Upper lobe of right lung (tissue), 1 donor: Measurements from ENCODE around the gene FANCE. TPM values are rescaled to one million over a fixed set of nuclear protein-coding genes. Genes with fewer than 3 reads are reported as not detected.
A peak's percentile ranks its signal among the peaks of the same experiment; 100 is the strongest.
"Not testable (repeated sequence)": the region's sequence is repeated elsewhere in the genome, so short reads cannot be mapped to it uniquely, and the experiment has no call there.

ENCODE experiments used
- ATAC-seq: fragments of 200-7000 bp; cut with Tn5 transposase; one replicate; pipeline ENCODE4 v1.9.1; 2020; ENCODE audit warnings: mild to moderate bottlenecking, moderate library complexity
- DNase-seq: peaks from one replicate; pipeline ENCODE4 v3.0.0-alpha.2; 2020
- H3K27ac ChIP-seq: fragments of 200-600 bp; one replicate; pipeline ENCODE4 v1.8.0; 2022
- H3K27me3 ChIP-seq: fragments of 200-600 bp; one replicate; pipeline ENCODE4 v1.8.0; 2022; ENCODE audit warnings: mild to moderate bottlenecking
- H3K36me3 ChIP-seq: fragments of 200-600 bp; one replicate; pipeline ENCODE4 v1.8.0; 2022
- H3K4me1 ChIP-seq: fragments of 200-600 bp; one replicate; pipeline ENCODE4 v1.8.0; 2022
- H3K4me3 ChIP-seq: fragments of 200-600 bp; one replicate; pipeline ENCODE4 v1.8.0; 2022; ENCODE audit warnings: mild to moderate bottlenecking
- H3K9me3 ChIP-seq: fragments of 200-600 bp; one replicate; pipeline ENCODE4 v1.8.0; 2022
- CTCF ChIP-seq: fragments of 200-600 bp; IDR thresholded peaks from one replicate; pipeline ENCODE4 v1.8.0; 2022; ENCODE audit warnings: antibody characterized with exemption
- intact Hi-C: fragments of 100-400 bp; cut with DNase I; formaldehyde crosslinking; loops from one replicate; pipeline ENCODE4 v1.11.0; 2022
- total RNA-seq: library from RNA; stranded (reverse); fragmentation: NEBNext Ultra II Directional; extraction: Animal tissue kit (Norgen Biotek cat#: 25700); gene quantifications from one replicate; pipeline ENCODE4 v1.2.1, GENCODE V29; 2021
- donor health status: DM: no; HTN: yes; CAD: no; lungs with severe emphysema.

Gene FANCE
- total RNA-seq, 1 donor from 2014 or later: 10.4 TPM

GRCh38 chr6:35432291-35432690 is 19.8 kb upstream of the FANCE start:
- peaks cover 19% of the 10 kb centered on the region for H3K9me3 ChIP-seq
- no peaks in the 10 kb centered on the region for H3K27me3 ChIP-seq
- DNase-seq (no peak), ATAC-seq (no peak)
- no peak for TF ChIP-seq CTCF
- intact Hi-C loops: no loop called here
- H3K4me3 ChIP-seq: no peak overlapping the region
- no peaks in the 10 kb centered on the region for H3K36me3 ChIP-seq
- no peak overlapping the region for H3K27ac ChIP-seq
- H3K4me1 ChIP-seq: no peaks in the 10 kb centered on the region

- H3K36me3 ChIP-seq, ATAC-seq, H3K4me1 ChIP-seq, H3K27ac ChIP-seq, H3K27me3 ChIP-seq, H3K4me3 ChIP-seq, DNase-seq, intact Hi-C loops: not testable (repeated sequence)
- H3K9me3 ChIP-seq: peaks cover 19% of the 10 kb centered on the region
Observed at GRCh38 chr6:35432702-35433101, 19.4 kb upstream of the FANCE start.

- ATAC-seq: peak; percentile 15
- TF ChIP-seq CTCF: no peak
- Histone ChIP-seq H3K9me3 (no peaks in the 10 kb centered on the region), H3K27me3 (no peaks in the 10 kb centered on the region), H3K27ac (no peak overlapping the region), H3K4me3 (no peak overlapping the region), H3K4me1 (no peaks in the 10 kb centered on the region), H3K36me3 (no peaks in the 10 kb centered on the region)
- DNase-seq: no peak
- intact Hi-C loops: no loop called here
Observed at GRCh38 chr6:35435074-35435837, 16.9 kb upstream of the FANCE start.

GRCh38 chr6:35436071-35436857 is 15.9 kb upstream of the FANCE start:
- H3K4me1 ChIP-seq: no peaks in the 10 kb centered on the region
- H3K4me3 ChIP-seq: no peak overlapping the region
- intact Hi-C loops: no loop called here
- H3K27ac ChIP-seq: no peak overlapping the region
- no peak for DNase-seq
- no peaks in the 10 kb centered on the region for H3K27me3 ChIP-seq
- peak; percentile 27 for ATAC-seq
- no peaks in the 10 kb centered on the region for H3K9me3 ChIP-seq
- no peak for TF ChIP-seq CTCF
- no peaks in the 10 kb centered on the region for H3K36me3 ChIP-seq

GRCh38 chr6:35438378-35439065 is 13.6 kb upstream of the FANCE start:
- H3K4me1 ChIP-seq, H3K9me3 ChIP-seq, intact Hi-C loops, DNase-seq, H3K27ac ChIP-seq, H3K36me3 ChIP-seq, ATAC-seq, H3K27me3 ChIP-seq, H3K4me3 ChIP-seq: not testable (repeated sequence)

GRCh38 chr6:35439308-35439707 is 12.8 kb upstream of the FANCE start:
- Histone ChIP-seq H3K4me1 (no peaks in the 10 kb centered on the region), H3K27me3 (no peaks in the 10 kb centered on the region), H3K36me3 (no peaks in the 10 kb centered on the region), H3K9me3 (no peaks in the 10 kb centered on the region), H3K27ac (no peak overlapping the region), H3K4me3 (no peak overlapping the region)
- intact Hi-C loops: no loop called here
- no peak for TF ChIP-seq CTCF
- ATAC-seq (no peak), DNase-seq (no peak)
